Panc1 (cell line): Measurements from ENCODE around the gene TLCD1. TPM values are rescaled to one million over a fixed set of nuclear protein-coding genes. Genes with fewer than 3 reads are reported as not detected.
"Not testable (repeated sequence)": the region's sequence is repeated elsewhere in the genome, so short reads cannot be mapped to it uniquely, and the experiment has no call there.

Experiments
- ATAC-seq: fragments of 200-7000 bp; cut with Tn5 transposase; 2 replicates; pipeline ENCODE4 v1.9.1; 2020; ENCODE audit warnings: mild to moderate bottlenecking, moderate library complexity
- BruUV-seq: library from RNA; stranded (reverse); fragments of 400-500 nt; replicated peaks from 2 replicates; lab custom pipeline; 2021; lab: Mats Ljungman, UMichigan
- CTCF ChIA-PET: fragments of 300-600 bp; sonication (Branson Sonifier 250); formaldehyde crosslinking; loops from one replicate; lab custom pipeline; 2022; ENCODE audit warnings: antibody characterized with exemption; lab: Charles Lee
- POLR2A ChIA-PET: fragments of 300-600 bp; sonication (Branson Sonifier 250); formaldehyde crosslinking; loops from one replicate; lab custom pipeline; 2022; ENCODE audit warnings: antibody characterized with exemption; lab: Charles Lee
- DNase-seq: peaks from one replicate; pipeline ENCODE4 v3.0.0-alpha.2; 2010; ENCODE audit warnings: low read depth, low spot score
- H3K27ac ChIP-seq: 2 replicates; pipeline ENCODE4 v1.5.1; 2011; ENCODE audit warnings: mild to moderate bottlenecking, low read length, inconsistent platforms
- H3K27me3 ChIP-seq: fragments of 200-500 bp; sonication (Bioruptor generic); 2 replicates; pipeline ENCODE4 v1.6.0; 2014; ENCODE audit warnings: low read length, inconsistent platforms; ENCODE audit not compliant: control insufficient read depth, insufficient read depth
- H3K36me3 ChIP-seq: fragments of 200-500 bp; sonication (Bioruptor generic); 2 replicates; pipeline ENCODE4 v1.5.1; 2014; ENCODE audit warnings: inconsistent platforms, mild to moderate bottlenecking, low read length, moderate library complexity; ENCODE audit not compliant: control insufficient read depth, insufficient read depth
- H3K4me1 ChIP-seq: 2 replicates; pipeline ENCODE4 v1.5.1; 2011; ENCODE audit warnings: inconsistent platforms, mild to moderate bottlenecking, low read length, moderate library complexity; ENCODE audit not compliant: control insufficient read depth, insufficient read depth
- H3K4me3 ChIP-seq, 2 experiments: 2 replicates each; pipeline ENCODE4 v1.5.1; 2011 to 2012; ENCODE audit warnings: low read depth in 2 of 2, low read length in 2 of 2, mild to moderate bottlenecking in 2 of 2, inconsistent platforms in 1 of 2, moderate library complexity in 1 of 2
- H3K9me3 ChIP-seq: fragments of 200-500 bp; sonication (Bioruptor generic); 2 replicates; pipeline ENCODE4 v1.5.1; 2014; ENCODE audit warnings: low read depth, mild to moderate bottlenecking, inconsistent platforms, low read length, moderate library complexity; ENCODE audit not compliant: control insufficient read depth, insufficient read depth
- CTCF ChIP-seq: fragments of 450-650 bp; IDR thresholded peaks from 2 replicates; pipeline ENCODE4 v1.5.1; 2017; ENCODE audit warnings: mild to moderate bottlenecking
- POLR2AphosphoS5 ChIP-seq: IDR thresholded peaks from 2 replicates; pipeline ENCODE4 v1.6.1; 2012; ENCODE audit warnings: mild to moderate bottlenecking, low read depth, low read length, moderate library complexity
- REST ChIP-seq, 2 experiments: IDR thresholded peaks; 2 replicates each; pipeline ENCODE4 v1.6.1; 2011 to 2012; ENCODE audit warnings: low read depth in 2 of 2, control low read depth in 1 of 2, low read length in 1 of 2, mild to moderate bottlenecking in 1 of 2, moderate library complexity in 1 of 2; ENCODE audit not compliant: insufficient read depth in 1 of 2
- SIN3A ChIP-seq: IDR thresholded peaks from 2 replicates; pipeline ENCODE4 v1.6.1; 2012; ENCODE audit warnings: low read depth, mild to moderate bottlenecking, low read length, moderate library complexity, borderline replicate concordance; ENCODE audit not compliant: insufficient read depth
- TCF7L2 ChIP-seq: IDR thresholded peaks from 2 replicates; pipeline ENCODE4 v1.6.1; 2011; ENCODE audit warnings: mild to moderate bottlenecking, low read depth, low read length, inconsistent platforms
- in situ Hi-C: cut with HindIII; loops from 2 replicates; pipeline ENCODE4 v1.10.0; 2016; ENCODE audit warnings: low sequenced_read_pairs, low pct_unique_long_range_greater_than_20kb
- intact Hi-C: fragments of 100-400 bp; cut with micrococcal nuclease; formaldehyde crosslinking; loops from one replicate; pipeline ENCODE4 v1.10.0; 2022; ENCODE audit not compliant: unreplicated experiment
- total RNA-seq: library from RNA; stranded (reverse); gene quantifications from one replicate; pipeline ENCODE4 v1.2.1, GENCODE V29; 2021; ENCODE audit not compliant: unreplicated experiment

TLCD1 gene
- total RNA-seq, 1 experiment from 2014 or later, result 55.7 TPM

GRCh38 chr17:28737316-28737715 is 11.3 kb upstream of the TLCD1 start:
- Histone ChIP-seq H3K27ac (no peak overlapping the region), H3K36me3 (no peaks in the 10 kb centered on the region), H3K4me3 (no peak overlapping the region), H3K9me3 (no peaks in the 10 kb centered on the region), H3K4me1 (no peaks in the 10 kb centered on the region), H3K27me3 (no peaks in the 10 kb centered on the region)
- TF ChIP-seq CTCF (no peak), POLR2AphosphoS5 (no peak), TCF7L2 (no peak)
- no TSS peak for BruUV-seq
- DNase-seq, result no peak
- no peak for ATAC-seq
- POLR2A ChIA-PET, result interaction anchor here (0.7 kb wide), 1 partner anchor 61 kb away, joined by 3 read pairs; no protein-coding TSS in a partner anchor
- intact Hi-C loops (no loop called here), in situ Hi-C loops (no loop called here)
- CTCF ChIA-PET, result no interaction called here

- H3K36me3 ChIP-seq, H3K27ac ChIP-seq, DNase-seq, H3K4me3 ChIP-seq, in situ Hi-C loops, intact Hi-C loops, H3K4me1 ChIP-seq, H3K9me3 ChIP-seq, ATAC-seq, H3K27me3 ChIP-seq, BruUV-seq: not testable (repeated sequence)
- ChIA-PET POLR2A (interaction anchor here (0.7 kb wide), 1 partner anchor 60 kb away, joined by 3 read pairs; no protein-coding TSS in a partner anchor), CTCF (interaction anchor here (0.8 kb wide), 1 partner anchor 9 kb away, joined by 3 read pairs; no protein-coding TSS in a partner anchor)
These were observed 10.1 kb upstream of the TLCD1 start for GRCh38 chr17:28735913-28736769.

GRCh38 chr17:28735242-28735722 is 9.2 kb upstream of the TLCD1 start:
- no peaks in the 10 kb centered on the region for H3K27me3 ChIP-seq
- no peak overlapping the region for H3K27ac ChIP-seq
- H3K36me3 ChIP-seq, result no peaks in the 10 kb centered on the region
- ChIA-PET POLR2A (no interaction called here), CTCF (interaction anchor here (0.8 kb wide), 1 partner anchor 8 kb away, joined by 3 read pairs; no protein-coding TSS in a partner anchor)
- ATAC-seq (peak; percentile 46), DNase-seq (no peak)
- TF ChIP-seq REST (IDR thresholded peaks at IDR 0.05; ENCODE audit: insufficient read depth in 1 of 2, low read depth in 2 of 2, low read length in 1 of 2) (no peak), POLR2AphosphoS5 (no peak), CTCF (no peak), TCF7L2 (no peak), SIN3A (no peak)
- in situ Hi-C loops, result no loop called here
- H3K4me3 ChIP-seq, result no peak overlapping the region
- no peaks in the 10 kb centered on the region for H3K4me1 ChIP-seq
- intact Hi-C loops, result no loop called here
- no TSS peak for BruUV-seq
- H3K9me3 ChIP-seq, result no peaks in the 10 kb centered on the region
